HTERT RPE-1 (cell line): ENCODE results near the gene ILK.

Source experiments
- in situ Hi-C: fragments of 300-500 bp; cut with MboI; formaldehyde crosslinking; loops from 4 replicates; pipeline ENCODE4 v1.14.3; 2020; ENCODE audit warnings: low sequenced_read_pairs

ILK gene

DNA sequence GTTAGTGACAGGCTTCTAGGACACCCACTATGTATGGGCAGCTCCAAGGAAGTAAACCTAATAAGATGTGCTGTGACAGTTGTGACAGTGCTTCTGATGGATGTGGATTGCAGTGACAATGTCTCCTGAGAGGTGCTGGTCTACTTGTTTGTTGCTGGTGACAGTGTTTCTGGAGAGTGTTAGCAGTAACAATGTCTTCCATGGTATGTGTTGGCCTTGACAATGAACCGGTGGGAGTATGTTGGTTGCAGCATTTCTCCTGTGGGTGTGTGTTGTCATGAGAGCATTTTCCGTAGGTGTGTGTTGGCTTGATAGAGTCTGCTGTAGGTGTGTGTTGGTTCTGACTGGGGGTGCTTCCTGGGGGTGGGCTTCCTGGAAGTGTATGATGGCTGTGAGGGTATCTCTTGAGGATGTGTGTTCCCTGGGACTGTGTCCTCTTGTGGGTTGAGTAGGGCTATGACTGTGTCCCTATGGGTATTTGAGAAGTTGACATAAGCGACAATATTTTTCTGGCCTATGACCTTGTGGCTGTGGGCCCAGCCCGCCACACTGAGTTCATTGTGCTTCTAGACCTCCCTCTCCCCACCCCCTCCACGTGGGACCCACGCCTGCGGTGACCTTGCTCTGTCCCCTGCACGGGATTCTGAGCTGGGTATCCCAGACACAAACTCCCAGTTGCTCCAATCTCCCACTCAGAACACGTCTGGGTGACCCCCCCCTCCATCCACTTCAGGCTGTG is 50.9 kb downstream of the ILK start:
- in situ Hi-C loops = no loop called here

DNA sequence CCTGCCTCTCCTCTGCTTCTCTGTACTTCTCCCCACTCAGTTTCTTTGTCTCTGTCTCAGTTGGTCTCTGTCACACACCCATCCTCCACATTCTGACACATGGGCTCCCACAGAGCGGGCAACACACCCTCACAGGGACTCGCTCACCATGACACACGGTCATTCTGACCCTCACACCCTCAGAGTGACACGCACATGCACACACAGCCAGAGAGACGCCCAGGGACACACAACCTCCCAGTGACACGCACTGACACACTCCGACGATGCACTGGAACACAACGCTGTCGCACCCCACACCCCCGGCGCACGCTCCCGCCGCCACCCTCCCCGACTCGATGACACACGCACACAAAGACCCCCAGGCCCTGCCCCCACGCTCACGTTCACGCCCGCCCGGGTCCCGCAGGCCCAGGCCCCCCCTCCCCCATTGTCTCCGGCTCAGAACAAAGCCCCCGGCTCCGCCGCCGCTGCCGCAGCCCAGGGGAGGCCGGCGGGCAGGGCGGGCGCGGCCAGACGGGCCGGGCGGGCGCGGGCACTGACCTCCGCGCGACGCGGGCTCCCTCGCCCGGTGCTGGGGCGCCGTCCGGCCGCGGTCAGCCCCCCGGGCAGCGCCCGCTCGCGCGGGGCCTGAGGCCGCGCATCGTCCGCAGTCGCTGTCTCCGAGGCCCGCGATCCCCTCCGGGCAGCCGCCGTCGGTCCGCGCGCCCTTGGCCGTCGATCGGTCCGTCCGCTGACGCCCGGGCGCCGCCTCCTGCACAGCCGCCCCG is 51.6 kb downstream of the ILK start:
- in situ Hi-C loops = no loop called here

DNA sequence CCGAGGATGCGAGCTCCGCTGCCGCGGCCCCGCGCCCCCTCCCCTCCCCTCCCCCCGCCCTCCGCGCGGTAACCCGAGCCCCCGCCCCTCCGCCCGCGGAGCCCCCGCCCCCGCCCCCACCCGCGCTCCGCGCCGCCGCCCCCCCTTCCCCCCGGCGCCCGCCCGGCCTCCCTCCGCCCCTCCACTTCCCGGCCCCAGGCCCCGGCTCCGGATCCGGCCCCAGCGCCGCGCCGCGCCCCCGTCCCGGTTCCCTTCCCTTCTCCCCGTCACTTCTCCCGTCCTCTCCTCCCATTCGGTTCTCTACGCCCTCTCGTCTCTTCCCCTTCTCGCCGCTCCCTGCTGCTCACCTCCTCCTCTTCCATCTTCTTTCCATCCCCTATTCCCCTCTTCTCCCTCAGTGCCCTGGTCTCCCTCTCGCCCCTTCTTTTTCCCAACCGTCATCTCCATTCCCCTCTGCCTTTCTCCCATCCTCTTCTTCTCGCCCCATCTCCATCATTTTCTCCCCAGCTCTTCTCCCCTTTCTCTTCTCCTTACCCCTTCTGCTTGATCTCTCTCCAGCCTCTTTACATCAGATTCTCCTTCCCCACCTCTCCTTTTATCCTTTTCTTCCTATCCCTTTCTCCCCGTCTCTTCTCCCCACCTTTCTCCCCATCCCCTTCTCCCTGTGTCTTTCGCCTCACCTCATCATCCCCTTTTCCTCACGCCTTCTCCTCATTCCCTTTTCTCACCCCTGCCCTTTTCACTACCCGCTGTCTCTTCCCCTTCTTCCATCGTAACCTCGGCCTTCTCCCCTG is 52.4 kb downstream of the ILK start, which contains the start of gene DCHS1:
Gene DCHS1 (minus strand): TSS at position 20 of the 794 bp plus-strand sequence. CDS start 14,196 bp downstream, outside the sequence.
- in situ Hi-C loops = no loop called here

DNA sequence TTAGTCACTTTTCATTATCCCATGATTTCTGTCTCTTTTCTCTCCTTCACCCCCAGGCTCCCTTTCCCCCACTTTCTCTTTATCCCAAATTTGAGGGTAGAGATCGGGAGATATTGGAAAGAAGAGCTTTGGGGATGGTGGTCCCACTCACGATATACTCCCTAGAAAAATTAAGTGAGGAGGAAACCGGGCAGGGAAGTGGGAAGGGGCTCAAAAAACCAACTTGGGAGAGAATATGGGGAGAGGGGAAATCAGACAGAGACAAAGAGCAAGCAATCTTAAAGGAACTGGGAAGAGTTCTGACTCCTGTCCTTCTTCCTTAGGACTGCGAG is 53.0 kb downstream of the ILK start:
- in situ Hi-C loops = no loop called here

DNA sequence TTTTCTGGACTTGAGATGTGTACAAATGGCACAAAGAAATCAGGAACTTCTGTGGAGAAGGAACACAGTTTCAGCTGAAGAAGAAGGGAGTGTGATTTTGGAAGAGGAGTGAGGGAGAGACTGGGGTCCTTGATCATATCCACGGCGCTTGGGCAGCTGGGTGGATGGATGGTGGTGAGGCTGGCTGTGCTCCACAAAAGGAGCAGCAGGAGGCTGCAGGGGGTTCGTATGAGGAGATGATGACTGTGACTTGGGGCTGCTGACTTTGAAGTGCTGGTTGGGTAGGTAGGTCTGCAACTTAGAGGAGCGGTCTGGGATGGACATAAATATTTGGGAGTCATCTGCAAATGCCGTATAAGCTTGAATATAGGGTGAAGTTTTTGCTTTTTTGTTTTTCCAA is 53.4 kb downstream of the ILK start:
- in situ Hi-C loops = no loop called here

DNA sequence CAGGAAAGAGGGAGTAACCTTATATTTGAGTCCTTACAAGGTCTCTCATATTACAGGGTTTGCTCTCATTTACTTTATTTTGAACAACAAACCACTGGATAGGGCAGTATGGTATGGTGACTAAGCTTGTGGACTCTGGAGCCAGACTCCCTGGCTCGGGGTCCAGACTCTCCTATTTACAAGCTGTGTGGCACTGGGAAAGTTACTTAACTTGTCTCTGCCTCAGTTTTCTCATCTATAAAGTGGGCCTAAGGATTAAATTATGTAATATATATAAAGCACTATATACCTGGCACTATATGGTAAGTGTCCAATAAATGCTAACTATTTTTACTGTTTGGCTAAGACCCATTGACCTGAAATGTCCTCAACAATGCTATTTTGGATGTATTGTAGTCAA is 53.8 kb downstream of the ILK start:
- in situ Hi-C loops = no loop called here

DNA sequence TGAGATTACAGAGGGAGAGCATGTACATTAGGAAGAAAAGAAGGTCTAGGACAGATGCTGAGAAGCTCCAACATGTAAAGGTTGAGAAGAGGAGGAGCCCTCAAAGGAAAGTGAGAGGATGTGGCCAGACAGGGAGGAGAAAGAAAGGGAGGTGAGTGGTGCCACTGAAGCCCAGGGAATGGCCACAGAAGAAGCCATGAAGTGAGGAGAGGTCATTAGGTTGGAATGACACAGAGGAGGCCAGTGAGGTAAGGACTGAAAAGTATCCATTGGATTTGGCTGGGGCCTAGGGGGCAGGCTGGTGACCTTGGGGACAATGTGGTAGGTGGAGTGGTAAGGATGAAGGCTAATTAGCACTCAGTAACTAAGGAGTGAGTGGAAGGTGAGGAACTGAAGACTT is 55.1 kb downstream of the ILK start:
- in situ Hi-C loops = no loop called here
